K562 (cell line): ENCODE measurements around the gene ZNF83.

Source experiments
- DPF2 ChIP-seq: fragments of 450-650 bp; IDR thresholded peaks from 2 replicates; pipeline ENCODE4 v1.6.1; 2016
- EP300 ChIP-seq: IDR thresholded peaks from 2 replicates; pipeline ENCODE4 v1.6.1; 2012; ENCODE audit warnings: low read length, improper control_type of control experiment
- HDAC2 ChIP-seq: fragments of 450-650 bp; IDR thresholded peaks from 2 replicates; pipeline ENCODE4 v1.6.1; 2016; ENCODE audit warnings: mild to moderate bottlenecking
- HINFP ChIP-seq: fragments of 450-650 bp; conservative IDR thresholded peaks from 2 replicates; pipeline ENCODE4 v1.6.1; 2016; ENCODE audit warnings: missing genetic modification characterization, low read depth, mild to moderate bottlenecking, control low read depth, missing compliant biosample characterization
- KAT2B ChIP-seq: IDR thresholded peaks from one replicate; pipeline ENCODE4 v1.6.1; 2012; ENCODE audit warnings: low read depth, mild to moderate bottlenecking, control low read depth, inconsistent platforms, low read length, moderate library complexity
- NONO ChIP-seq, 2 experiments: fragments of 200-400 bp in 1 of 2; fragments of 450-650 bp in 1 of 2; formaldehyde crosslinking in 1 of 2; IDR thresholded peaks; 2 replicates each; pipeline ENCODE4 v1.6.1; 2017; ENCODE audit warnings: low read depth in 2 of 2, mild to moderate bottlenecking in 2 of 2, moderate library complexity in 2 of 2, low read length in 1 of 2
- NR2C1 ChIP-seq, 2 experiments: fragments of 450-650 bp; IDR thresholded peaks; 2 replicates each; pipeline ENCODE4 v1.6.1; 2017; ENCODE audit warnings: mild to moderate bottlenecking in 2 of 2, antibody characterized with exemption in 1 of 2, inconsistent platforms in 1 of 2, missing compliant biosample characterization in 1 of 2, missing genetic modification characterization in 1 of 2
- SP1 ChIP-seq: sonication (generic); formaldehyde crosslinking; IDR thresholded peaks from 2 replicates; pipeline ENCODE4 v1.8.1; 2022; ENCODE audit warnings: mild to moderate bottlenecking, missing genetic modification reagents
- TFAM ChIP-seq: fragments of 250-450 bp; sonication (Bioruptor Pico); conservative IDR thresholded peaks from 2 replicates; pipeline ENCODE4 v1.5.0; 2021; ENCODE audit warnings: mild to moderate bottlenecking, moderate library complexity
- YY1 ChIP-seq, 3 experiments: IDR thresholded peaks; 2 replicates each; pipeline ENCODE4 v1.6.1; 2011; ENCODE audit warnings: low read length in 2 of 3, mild to moderate bottlenecking in 2 of 3, moderate library complexity in 2 of 3, borderline replicate concordance in 1 of 3, control low read depth in 1 of 3, low read depth in 1 of 3; ENCODE audit not compliant: insufficient read depth in 3 of 3, insufficient replicate concordance in 2 of 3, control insufficient read depth in 1 of 3, insufficient read length in 1 of 3; ENCODE audit errors: extremely low read depth in 1 of 3
- ZBTB33 ChIP-seq: sonication (generic); formaldehyde crosslinking; IDR thresholded peaks from 2 replicates; pipeline ENCODE4 v1.8.1; 2023; ENCODE audit warnings: mild to moderate bottlenecking, missing genetic modification reagents
- TF ChIP-seq, protein P1 (sequence below), 3 experiments: IDR thresholded peaks in 2 of 3; conservative IDR thresholded peaks in 1 of 3; 2 replicates each; pipeline ENCODE4 v1.5.1; 2011 to 2012; ENCODE audit warnings: low read length in 3 of 3, mild to moderate bottlenecking in 3 of 3, control low read depth in 2 of 3, improper control_type of control experiment in 1 of 3, inconsistent platforms in 1 of 3, low read depth in 1 of 3, mixed read lengths in 1 of 3, moderate library complexity in 1 of 3; ENCODE audit not compliant: insufficient read depth in 2 of 3
- TF ChIP-seq, protein P2 (sequence below): sonication (generic); formaldehyde crosslinking; IDR thresholded peaks from 2 replicates; pipeline ENCODE4 v1.8.1; 2022; ENCODE audit warnings: missing genetic modification reagents
- TF ChIP-seq, protein P3 (sequence below), 2 experiments: fragments of 450-650 bp; formaldehyde crosslinking in 1 of 2; IDR thresholded peaks; 2 replicates each; pipeline versions ENCODE4 v1.4.0 to v1.6.1; 2014 to 2020; ENCODE audit warnings: mild to moderate bottlenecking in 2 of 2, borderline replicate concordance in 1 of 2, low read depth in 1 of 2

- TF ChIP-seq, protein P1, sequence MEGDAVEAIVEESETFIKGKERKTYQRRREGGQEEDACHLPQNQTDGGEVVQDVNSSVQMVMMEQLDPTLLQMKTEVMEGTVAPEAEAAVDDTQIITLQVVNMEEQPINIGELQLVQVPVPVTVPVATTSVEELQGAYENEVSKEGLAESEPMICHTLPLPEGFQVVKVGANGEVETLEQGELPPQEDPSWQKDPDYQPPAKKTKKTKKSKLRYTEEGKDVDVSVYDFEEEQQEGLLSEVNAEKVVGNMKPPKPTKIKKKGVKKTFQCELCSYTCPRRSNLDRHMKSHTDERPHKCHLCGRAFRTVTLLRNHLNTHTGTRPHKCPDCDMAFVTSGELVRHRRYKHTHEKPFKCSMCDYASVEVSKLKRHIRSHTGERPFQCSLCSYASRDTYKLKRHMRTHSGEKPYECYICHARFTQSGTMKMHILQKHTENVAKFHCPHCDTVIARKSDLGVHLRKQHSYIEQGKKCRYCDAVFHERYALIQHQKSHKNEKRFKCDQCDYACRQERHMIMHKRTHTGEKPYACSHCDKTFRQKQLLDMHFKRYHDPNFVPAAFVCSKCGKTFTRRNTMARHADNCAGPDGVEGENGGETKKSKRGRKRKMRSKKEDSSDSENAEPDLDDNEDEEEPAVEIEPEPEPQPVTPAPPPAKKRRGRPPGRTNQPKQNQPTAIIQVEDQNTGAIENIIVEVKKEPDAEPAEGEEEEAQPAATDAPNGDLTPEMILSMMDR (IDR thresholded peaks at IDR 0.05 in 2 of 3, conservative IDR thresholded peaks at IDR 0.05 in 1 of 3; ENCODE audit: insufficient read depth in 2 of 3, low read depth in 1 of 3, low read length in 3 of 3) = no peak
- TF ChIP-seq KAT2B = no peak
- TF ChIP-seq YY1 (IDR thresholded peaks at IDR 0.05; ENCODE audit: borderline replicate concordance in 1 of 3, control insufficient read depth in 1 of 3, extremely low read depth in 1 of 3, insufficient read depth in 3 of 3, insufficient read length in 1 of 3, insufficient replicate concordance in 2 of 3, low read depth in 1 of 3, low read length in 2 of 3) = no peak
- TF ChIP-seq DPF2 = 0 out of 2 replicates have a peak, but pooled peaks have one; percentile 31
- no peak for TF ChIP-seq TFAM (CRISPR knock-in tag)
- TF ChIP-seq, protein P2, sequence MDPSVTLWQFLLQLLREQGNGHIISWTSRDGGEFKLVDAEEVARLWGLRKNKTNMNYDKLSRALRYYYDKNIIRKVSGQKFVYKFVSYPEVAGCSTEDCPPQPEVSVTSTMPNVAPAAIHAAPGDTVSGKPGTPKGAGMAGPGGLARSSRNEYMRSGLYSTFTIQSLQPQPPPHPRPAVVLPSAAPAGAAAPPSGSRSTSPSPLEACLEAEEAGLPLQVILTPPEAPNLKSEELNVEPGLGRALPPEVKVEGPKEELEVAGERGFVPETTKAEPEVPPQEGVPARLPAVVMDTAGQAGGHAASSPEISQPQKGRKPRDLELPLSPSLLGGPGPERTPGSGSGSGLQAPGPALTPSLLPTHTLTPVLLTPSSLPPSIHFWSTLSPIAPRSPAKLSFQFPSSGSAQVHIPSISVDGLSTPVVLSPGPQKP (CRISPR knock-in tag) = no peak
- no peak for TF ChIP-seq ZBTB33 (CRISPR knock-in tag)
- no peak for TF ChIP-seq EP300
- TF ChIP-seq, protein P3, sequence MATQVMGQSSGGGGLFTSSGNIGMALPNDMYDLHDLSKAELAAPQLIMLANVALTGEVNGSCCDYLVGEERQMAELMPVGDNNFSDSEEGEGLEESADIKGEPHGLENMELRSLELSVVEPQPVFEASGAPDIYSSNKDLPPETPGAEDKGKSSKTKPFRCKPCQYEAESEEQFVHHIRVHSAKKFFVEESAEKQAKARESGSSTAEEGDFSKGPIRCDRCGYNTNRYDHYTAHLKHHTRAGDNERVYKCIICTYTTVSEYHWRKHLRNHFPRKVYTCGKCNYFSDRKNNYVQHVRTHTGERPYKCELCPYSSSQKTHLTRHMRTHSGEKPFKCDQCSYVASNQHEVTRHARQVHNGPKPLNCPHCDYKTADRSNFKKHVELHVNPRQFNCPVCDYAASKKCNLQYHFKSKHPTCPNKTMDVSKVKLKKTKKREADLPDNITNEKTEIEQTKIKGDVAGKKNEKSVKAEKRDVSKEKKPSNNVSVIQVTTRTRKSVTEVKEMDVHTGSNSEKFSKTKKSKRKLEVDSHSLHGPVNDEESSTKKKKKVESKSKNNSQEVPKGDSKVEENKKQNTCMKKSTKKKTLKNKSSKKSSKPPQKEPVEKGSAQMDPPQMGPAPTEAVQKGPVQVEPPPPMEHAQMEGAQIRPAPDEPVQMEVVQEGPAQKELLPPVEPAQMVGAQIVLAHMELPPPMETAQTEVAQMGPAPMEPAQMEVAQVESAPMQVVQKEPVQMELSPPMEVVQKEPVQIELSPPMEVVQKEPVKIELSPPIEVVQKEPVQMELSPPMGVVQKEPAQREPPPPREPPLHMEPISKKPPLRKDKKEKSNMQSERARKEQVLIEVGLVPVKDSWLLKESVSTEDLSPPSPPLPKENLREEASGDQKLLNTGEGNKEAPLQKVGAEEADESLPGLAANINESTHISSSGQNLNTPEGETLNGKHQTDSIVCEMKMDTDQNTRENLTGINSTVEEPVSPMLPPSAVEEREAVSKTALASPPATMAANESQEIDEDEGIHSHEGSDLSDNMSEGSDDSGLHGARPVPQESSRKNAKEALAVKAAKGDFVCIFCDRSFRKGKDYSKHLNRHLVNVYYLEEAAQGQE (IDR thresholded peaks at IDR 0.05; ENCODE audit: borderline replicate concordance) = no peak
- TF ChIP-seq, protein P3 (CRISPR knock-in tag; IDR thresholded peaks at IDR 0.05; ENCODE audit: low read depth) = no peak
- TF ChIP-seq NONO (IDR thresholded peaks at IDR 0.05; ENCODE audit: low read depth in 2 of 2, low read length in 1 of 2) = no peak
- no peak for TF ChIP-seq SP1 (CRISPR knock-in tag)
- TF ChIP-seq HDAC2 = no peak
- TF ChIP-seq NR2C1 (IDR thresholded peaks at IDR 0.05) = no peak
- TF ChIP-seq NR2C1 (tag; IDR thresholded peaks at IDR 0.05) = no peak
- no peak for TF ChIP-seq HINFP (tag)
Observed at GRCh38 chr19:52626915-52627314, 11.2 kb downstream of the ZNF83 start.
